Caco-2 (cell line): ENCODE measurements around the gene KLK14. TPM values are rescaled to one million over a fixed set of nuclear protein-coding genes. Genes with fewer than 3 reads are reported as not detected.

ENCODE experiments used
- BruUV-seq: library from RNA; stranded (reverse); fragments of 400-500 nt; replicated peaks from 2 replicates; lab custom pipeline; 2021; lab: Mats Ljungman, UMichigan
- CTCF ChIA-PET: fragments of 300-600 bp; sonication (Branson Sonifier 250); formaldehyde crosslinking; loops from one replicate; lab custom pipeline; 2022; ENCODE audit warnings: antibody characterized with exemption; lab: Charles Lee
- POLR2A ChIA-PET: fragments of 300-600 bp; sonication (Branson Sonifier 250); formaldehyde crosslinking; loops from one replicate; lab custom pipeline; 2022; ENCODE audit warnings: antibody characterized with exemption; lab: Charles Lee
- DNase-seq, 2 experiments: peaks; one replicate each; pipeline versions ENCODE4 v3.0.0 to v3.0.0-alpha.2; 2020 to 2022
- H3K27me3 ChIP-seq: replicated peaks from 2 replicates; pipeline ENCODE4 v1.6.0; 2011; ENCODE audit warnings: low read length; ENCODE audit not compliant: control insufficient read depth, insufficient read depth
- H3K36me3 ChIP-seq: 2 replicates; pipeline ENCODE4 v1.5.1; 2011; ENCODE audit warnings: low read length; ENCODE audit not compliant: control insufficient read depth, insufficient read depth
- H3K4me1 ChIP-seq: fragments of 250-450 bp; sonication (Bioruptor Pico); 2 replicates; pipeline ENCODE4 v1.5.1; 2020; ENCODE audit warnings: mild to moderate bottlenecking
- H3K4me3 ChIP-seq: 2 replicates; pipeline ENCODE4 v1.5.1; 2011; ENCODE audit warnings: low read depth, mild to moderate bottlenecking, control low read depth, low read length
- H3K9me3 ChIP-seq: fragments of 250-450 bp; sonication (Bioruptor Pico); 2 replicates; pipeline ENCODE4 v1.5.1; 2020; ENCODE audit warnings: mild to moderate bottlenecking, moderate library complexity
- H3K27ac Mint-ChIP-seq: one replicate; pipeline ENCODE4 v1.8.0; 2022; ENCODE audit warnings: mixed read lengths; ENCODE audit not compliant: unreplicated experiment
- H3K27me3 Mint-ChIP-seq: one replicate; pipeline ENCODE4 v1.8.0; 2022; ENCODE audit warnings: mixed read lengths; ENCODE audit not compliant: insufficient read depth, unreplicated experiment
- H3K36me3 Mint-ChIP-seq: one replicate; pipeline ENCODE4 v1.8.0; 2022; ENCODE audit warnings: mild to moderate bottlenecking, mixed read lengths; ENCODE audit not compliant: insufficient read depth, unreplicated experiment
- H3K4me1 Mint-ChIP-seq: one replicate; pipeline ENCODE4 v1.8.0; 2022; ENCODE audit warnings: low read depth, mixed read lengths; ENCODE audit not compliant: unreplicated experiment
- H3K4me3 Mint-ChIP-seq: one replicate; pipeline ENCODE4 v1.8.0; 2022; ENCODE audit warnings: mild to moderate bottlenecking, moderate library complexity, mixed read lengths; ENCODE audit not compliant: unreplicated experiment
- H3K9me3 Mint-ChIP-seq: one replicate; pipeline ENCODE4 v1.8.0; 2022; ENCODE audit warnings: mixed read lengths; ENCODE audit not compliant: unreplicated experiment
- CTCF ChIP-seq, 2 experiments: fragments of 200-600 bp in 1 of 2; IDR thresholded peaks; 1 replicate in 1 of 2; 2 replicates in 1 of 2; pipeline versions ENCODE4 v1.5.1 to v1.8.0; 2011 to 2022; ENCODE audit warnings: antibody characterized with exemption in 1 of 2, control low read depth in 1 of 2, inconsistent platforms in 1 of 2, low read depth in 1 of 2, low read length in 1 of 2, mild to moderate bottlenecking in 1 of 2, moderate library complexity in 1 of 2; ENCODE audit not compliant: insufficient read depth in 1 of 2, severe bottlenecking in 1 of 2, unreplicated experiment in 1 of 2
- intact Hi-C: fragments of 100-400 bp; cut with micrococcal nuclease; formaldehyde crosslinking; loops from one replicate; pipeline ENCODE4 v1.10.0; 2022; ENCODE audit not compliant: unreplicated experiment
- total RNA-seq: library from RNA; stranded (reverse); gene quantifications from 2 replicates; pipeline ENCODE4 v1.2.3, GENCODE V29; 2022

The KLK14 gene
- total RNA-seq, 1 experiment from 2014 or later, result not detected

GRCh38 chr19:51044327-51044726 lies 38.4 kb downstream of the KLK14 start:
- ChIA-PET POLR2A (no interaction called here), CTCF (no interaction called here)
- DNase-seq, result no peak
- H3K9me3 Mint-ChIP-seq, result no peaks in the 10 kb centered on the region
- H3K4me1 ChIP-seq, result no peaks in the 10 kb centered on the region
- no peak for TF ChIP-seq CTCF (IDR thresholded peaks at IDR 0.05; ENCODE audit: insufficient read depth in 1 of 2, low read depth in 1 of 2, low read length in 1 of 2, severe bottlenecking in 1 of 2, unreplicated experiment in 1 of 2)
- no peak overlapping the region for H3K4me3 Mint-ChIP-seq
- H3K9me3 ChIP-seq, result no peaks in the 10 kb centered on the region
- H3K4me3 ChIP-seq, result no peak overlapping the region
- peaks cover 13% of the 10 kb centered on the region for H3K27me3 Mint-ChIP-seq
- H3K36me3 Mint-ChIP-seq, result no peaks in the 10 kb centered on the region
- BruUV-seq, result no TSS peak
- no peaks in the 10 kb centered on the region for H3K36me3 ChIP-seq
- H3K27me3 ChIP-seq, result no peaks in the 10 kb centered on the region
- H3K27ac Mint-ChIP-seq, result no peak overlapping the region
- H3K4me1 Mint-ChIP-seq, result no peaks in the 10 kb centered on the region
- intact Hi-C loops, result no loop called here

GRCh38 chr19:51043497-51043896 lies 39.2 kb downstream of the KLK14 start:
- ChIA-PET CTCF (interaction anchor here (0.8 kb wide), 1 partner anchor 23 kb away, joined by 4 read pairs; no protein-coding TSS in a partner anchor), POLR2A (no interaction called here)
- no TSS peak for BruUV-seq
- Histone ChIP-seq H3K4me1 (no peaks in the 10 kb centered on the region), H3K4me3 (no peak overlapping the region), H3K27me3 (no peaks in the 10 kb centered on the region), H3K36me3 (no peaks in the 10 kb centered on the region), H3K9me3 (no peaks in the 10 kb centered on the region)
- no peak for TF ChIP-seq CTCF (IDR thresholded peaks at IDR 0.05; ENCODE audit: insufficient read depth in 1 of 2, low read depth in 1 of 2, low read length in 1 of 2, severe bottlenecking in 1 of 2, unreplicated experiment in 1 of 2)
- no peak overlapping the region for H3K27ac Mint-ChIP-seq
- no peaks in the 10 kb centered on the region for H3K4me1 Mint-ChIP-seq
- no peaks in the 10 kb centered on the region for H3K9me3 Mint-ChIP-seq
- DNase-seq, result no peak
- H3K4me3 Mint-ChIP-seq, result no peak overlapping the region
- intact Hi-C loops, result no loop called here
- H3K36me3 Mint-ChIP-seq, result no peaks in the 10 kb centered on the region
- H3K27me3 Mint-ChIP-seq, result peaks cover 13% of the 10 kb centered on the region

- no peak for DNase-seq
- no peak overlapping the region for H3K27ac Mint-ChIP-seq
- H3K4me1 ChIP-seq, result no peaks in the 10 kb centered on the region
- no peaks in the 10 kb centered on the region for H3K9me3 Mint-ChIP-seq
- peaks cover 4% of the 10 kb centered on the region for H3K27me3 Mint-ChIP-seq
- no peaks in the 10 kb centered on the region for H3K27me3 ChIP-seq
- H3K36me3 Mint-ChIP-seq, result no peaks in the 10 kb centered on the region
- CTCF ChIA-PET, result no interaction called here
- H3K36me3 ChIP-seq, result no peaks in the 10 kb centered on the region
- POLR2A ChIA-PET, result no interaction called here
- TF ChIP-seq CTCF (IDR thresholded peaks at IDR 0.05; ENCODE audit: insufficient read depth in 1 of 2, low read depth in 1 of 2, low read length in 1 of 2, severe bottlenecking in 1 of 2, unreplicated experiment in 1 of 2), result no peak
- H3K4me1 Mint-ChIP-seq, result no peaks in the 10 kb centered on the region
- intact Hi-C loops, result no loop called here
- BruUV-seq, result no TSS peak
- no peak overlapping the region for H3K4me3 Mint-ChIP-seq
- H3K4me3 ChIP-seq, result no peak overlapping the region
- H3K9me3 ChIP-seq, result no peaks in the 10 kb centered on the region
Measured at GRCh38 chr19:51040151-51040550, 42.5 kb downstream of the KLK14 start.
